ENCODE results near the gene CD63. TPM values are rescaled to one million over a fixed set of nuclear protein-coding genes. Genes with fewer than 3 reads are reported as not detected.

CD63 gene
- total RNA-seq, 1 experiment from 2014 or later, result 409 TPM

DNA sequence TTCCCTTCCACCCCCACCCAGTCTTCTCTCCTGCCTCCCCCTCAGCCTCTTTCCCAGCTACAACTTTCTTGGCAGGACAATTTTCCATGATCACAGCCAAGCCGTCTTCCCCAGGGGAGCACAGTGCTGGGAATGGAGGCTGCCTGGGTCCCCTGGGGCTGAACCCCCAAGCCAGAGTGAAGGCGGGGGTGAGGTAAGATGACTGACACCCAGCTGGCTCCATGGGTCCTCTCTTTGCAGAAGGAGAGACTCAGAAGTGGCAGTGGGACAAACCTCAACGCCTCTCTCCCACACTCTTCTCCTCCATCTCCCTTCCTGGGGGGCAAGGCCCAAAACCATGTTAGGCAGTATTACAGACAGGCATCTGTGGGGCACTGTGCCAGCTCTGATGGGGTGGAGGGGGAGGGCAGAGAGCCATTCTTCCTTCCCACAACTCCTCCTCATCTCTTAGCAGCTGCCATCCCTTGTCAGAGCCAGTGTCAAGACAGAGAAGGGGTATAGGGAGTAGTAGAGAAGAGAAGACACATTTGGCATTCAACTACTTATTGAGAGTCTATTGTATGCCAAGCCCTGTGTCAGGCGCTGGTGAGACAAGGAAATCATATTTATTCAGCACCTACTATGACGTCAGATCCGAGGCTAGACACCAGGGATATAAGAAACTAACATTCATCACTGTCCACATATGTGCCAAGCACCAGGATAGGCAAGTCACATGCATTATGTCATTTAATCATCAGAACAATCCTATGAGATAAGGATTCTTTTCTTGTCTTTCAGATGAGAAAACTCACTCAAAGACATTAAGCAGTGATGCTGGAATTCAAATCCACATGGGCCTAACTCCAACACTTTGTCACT, 24.7 kb downstream of the CD63 start:
- CTCF ChIA-PET, result interaction anchor here (0.5 to 3.7 kb wide), 6 partner anchors 15 to 47 kb away, joined by 3 to 66 read pairs (median 4); a partner anchor contains a TSS
- no peak overlapping the region for H3K27ac Mint-ChIP-seq
- TF ChIP-seq ZNF671 (CRISPR knock-in tag; IDR thresholded peaks at IDR 0.05) (no peak), JUN (CRISPR knock-in tag; IDR thresholded peaks at IDR 0.05) (no peak), ZNF232 (CRISPR knock-in tag; IDR thresholded peaks at IDR 0.05) (no peak), ZNF317 (CRISPR knock-in tag; IDR thresholded peaks at IDR 0.05; ENCODE audit: borderline replicate concordance, low read depth) (no peak), NR1H2 (CRISPR knock-in tag; IDR thresholded peaks at IDR 0.05) (no peak)
- TF ChIP-seq, protein P1, sequence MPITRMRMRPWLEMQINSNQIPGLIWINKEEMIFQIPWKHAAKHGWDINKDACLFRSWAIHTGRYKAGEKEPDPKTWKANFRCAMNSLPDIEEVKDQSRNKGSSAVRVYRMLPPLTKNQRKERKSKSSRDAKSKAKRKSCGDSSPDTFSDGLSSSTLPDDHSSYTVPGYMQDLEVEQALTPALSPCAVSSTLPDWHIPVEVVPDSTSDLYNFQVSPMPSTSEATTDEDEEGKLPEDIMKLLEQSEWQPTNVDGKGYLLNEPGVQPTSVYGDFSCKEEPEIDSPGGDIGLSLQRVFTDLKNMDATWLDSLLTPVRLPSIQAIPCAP (CRISPR knock-in tag; IDR thresholded peaks at IDR 0.05), result no peak
- TF ChIP-seq, protein P2, sequence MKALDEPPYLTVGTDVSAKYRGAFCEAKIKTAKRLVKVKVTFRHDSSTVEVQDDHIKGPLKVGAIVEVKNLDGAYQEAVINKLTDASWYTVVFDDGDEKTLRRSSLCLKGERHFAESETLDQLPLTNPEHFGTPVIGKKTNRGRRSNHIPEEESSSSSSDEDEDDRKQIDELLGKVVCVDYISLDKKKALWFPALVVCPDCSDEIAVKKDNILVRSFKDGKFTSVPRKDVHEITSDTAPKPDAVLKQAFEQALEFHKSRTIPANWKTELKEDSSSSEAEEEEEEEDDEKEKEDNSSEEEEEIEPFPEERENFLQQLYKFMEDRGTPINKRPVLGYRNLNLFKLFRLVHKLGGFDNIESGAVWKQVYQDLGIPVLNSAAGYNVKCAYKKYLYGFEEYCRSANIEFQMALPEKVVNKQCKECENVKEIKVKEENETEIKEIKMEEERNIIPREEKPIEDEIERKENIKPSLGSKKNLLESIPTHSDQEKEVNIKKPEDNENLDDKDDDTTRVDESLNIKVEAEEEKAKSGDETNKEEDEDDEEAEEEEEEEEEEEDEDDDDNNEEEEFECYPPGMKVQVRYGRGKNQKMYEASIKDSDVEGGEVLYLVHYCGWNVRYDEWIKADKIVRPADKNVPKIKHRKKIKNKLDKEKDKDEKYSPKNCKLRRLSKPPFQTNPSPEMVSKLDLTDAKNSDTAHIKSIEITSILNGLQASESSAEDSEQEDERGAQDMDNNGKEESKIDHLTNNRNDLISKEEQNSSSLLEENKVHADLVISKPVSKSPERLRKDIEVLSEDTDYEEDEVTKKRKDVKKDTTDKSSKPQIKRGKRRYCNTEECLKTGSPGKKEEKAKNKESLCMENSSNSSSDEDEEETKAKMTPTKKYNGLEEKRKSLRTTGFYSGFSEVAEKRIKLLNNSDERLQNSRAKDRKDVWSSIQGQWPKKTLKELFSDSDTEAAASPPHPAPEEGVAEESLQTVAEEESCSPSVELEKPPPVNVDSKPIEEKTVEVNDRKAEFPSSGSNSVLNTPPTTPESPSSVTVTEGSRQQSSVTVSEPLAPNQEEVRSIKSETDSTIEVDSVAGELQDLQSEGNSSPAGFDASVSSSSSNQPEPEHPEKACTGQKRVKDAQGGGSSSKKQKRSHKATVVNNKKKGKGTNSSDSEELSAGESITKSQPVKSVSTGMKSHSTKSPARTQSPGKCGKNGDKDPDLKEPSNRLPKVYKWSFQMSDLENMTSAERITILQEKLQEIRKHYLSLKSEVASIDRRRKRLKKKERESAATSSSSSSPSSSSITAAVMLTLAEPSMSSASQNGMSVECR (CRISPR knock-in tag; IDR thresholded peaks at IDR 0.05; ENCODE audit: borderline replicate concordance), result no peak
- TF ChIP-seq, protein P3, sequence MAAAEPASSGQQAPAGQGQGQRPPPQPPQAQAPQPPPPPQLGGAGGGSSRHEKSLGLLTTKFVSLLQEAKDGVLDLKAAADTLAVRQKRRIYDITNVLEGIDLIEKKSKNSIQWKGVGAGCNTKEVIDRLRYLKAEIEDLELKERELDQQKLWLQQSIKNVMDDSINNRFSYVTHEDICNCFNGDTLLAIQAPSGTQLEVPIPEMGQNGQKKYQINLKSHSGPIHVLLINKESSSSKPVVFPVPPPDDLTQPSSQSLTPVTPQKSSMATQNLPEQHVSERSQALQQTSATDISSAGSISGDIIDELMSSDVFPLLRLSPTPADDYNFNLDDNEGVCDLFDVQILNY (CRISPR knock-in tag; IDR thresholded peaks at IDR 0.05), result no peak
- TF ChIP-seq, protein P4, sequence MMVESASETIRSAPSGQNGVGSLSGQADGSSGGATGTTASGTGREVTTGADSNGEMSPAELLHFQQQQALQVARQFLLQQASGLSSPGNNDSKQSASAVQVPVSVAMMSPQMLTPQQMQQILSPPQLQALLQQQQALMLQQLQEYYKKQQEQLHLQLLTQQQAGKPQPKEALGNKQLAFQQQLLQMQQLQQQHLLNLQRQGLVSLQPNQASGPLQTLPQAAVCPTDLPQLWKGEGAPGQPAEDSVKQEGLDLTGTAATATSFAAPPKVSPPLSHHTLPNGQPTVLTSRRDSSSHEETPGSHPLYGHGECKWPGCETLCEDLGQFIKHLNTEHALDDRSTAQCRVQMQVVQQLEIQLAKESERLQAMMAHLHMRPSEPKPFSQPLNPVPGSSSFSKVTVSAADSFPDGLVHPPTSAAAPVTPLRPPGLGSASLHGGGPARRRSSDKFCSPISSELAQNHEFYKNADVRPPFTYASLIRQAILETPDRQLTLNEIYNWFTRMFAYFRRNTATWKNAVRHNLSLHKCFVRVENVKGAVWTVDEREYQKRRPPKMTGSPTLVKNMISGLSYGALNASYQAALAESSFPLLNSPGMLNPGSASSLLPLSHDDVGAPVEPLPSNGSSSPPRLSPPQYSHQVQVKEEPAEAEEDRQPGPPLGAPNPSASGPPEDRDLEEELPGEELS (CRISPR knock-in tag; IDR thresholded peaks at IDR 0.05), result no peak
- TF ChIP-seq, protein P5, sequence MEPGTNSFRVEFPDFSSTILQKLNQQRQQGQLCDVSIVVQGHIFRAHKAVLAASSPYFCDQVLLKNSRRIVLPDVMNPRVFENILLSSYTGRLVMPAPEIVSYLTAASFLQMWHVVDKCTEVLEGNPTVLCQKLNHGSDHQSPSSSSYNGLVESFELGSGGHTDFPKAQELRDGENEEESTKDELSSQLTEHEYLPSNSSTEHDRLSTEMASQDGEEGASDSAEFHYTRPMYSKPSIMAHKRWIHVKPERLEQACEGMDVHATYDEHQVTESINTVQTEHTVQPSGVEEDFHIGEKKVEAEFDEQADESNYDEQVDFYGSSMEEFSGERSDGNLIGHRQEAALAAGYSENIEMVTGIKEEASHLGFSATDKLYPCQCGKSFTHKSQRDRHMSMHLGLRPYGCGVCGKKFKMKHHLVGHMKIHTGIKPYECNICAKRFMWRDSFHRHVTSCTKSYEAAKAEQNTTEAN (CRISPR knock-in tag; IDR thresholded peaks at IDR 0.05), result no peak
- no peaks in the 10 kb centered on the region for H3K36me3 Mint-ChIP-seq
- POLR2A ChIA-PET, result no interaction called here
- no peaks in the 10 kb centered on the region for H3K9me3 Mint-ChIP-seq
- peaks cover 10% of the 10 kb centered on the region for H3K27me3 Mint-ChIP-seq (ENCODE audit: low read depth)
- no peak for ATAC-seq
- no peak for DNase-seq (ENCODE audit: low spot score)
- H3K4me3 Mint-ChIP-seq, result no peak overlapping the region
- peaks cover 30% of the 10 kb centered on the region for H3K4me1 Mint-ChIP-seq

DNA sequence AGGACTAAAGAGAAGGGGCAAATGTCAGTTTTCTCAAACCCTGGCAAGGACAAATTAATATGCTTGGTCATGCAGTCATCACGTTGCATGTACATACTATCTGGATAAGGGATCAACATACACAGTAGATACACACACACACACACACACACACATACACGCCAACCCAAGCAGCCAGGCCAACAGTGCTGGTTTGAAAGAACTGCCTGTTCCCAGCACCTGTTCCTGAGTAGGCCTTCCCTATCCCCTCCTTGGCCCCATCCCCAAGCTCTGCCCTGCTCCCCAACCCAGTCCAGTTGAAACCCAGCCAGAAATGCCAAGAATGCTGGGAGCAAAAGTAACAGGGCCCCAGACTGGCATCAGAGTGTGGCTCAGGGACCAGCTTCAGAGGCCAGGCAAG, 25.5 kb downstream of the CD63 start:
- no peak overlapping the region for H3K27ac Mint-ChIP-seq
- CTCF ChIA-PET, result interaction anchor here (1.3 kb wide), 1 partner anchor 34 kb away, joined by 4 read pairs; no protein-coding TSS in a partner anchor
- no peaks in the 10 kb centered on the region for H3K9me3 Mint-ChIP-seq
- no peaks in the 10 kb centered on the region for H3K36me3 Mint-ChIP-seq
- H3K27me3 Mint-ChIP-seq (ENCODE audit: low read depth), result peaks cover 8% of the 10 kb centered on the region
- no peak overlapping the region for H3K4me3 Mint-ChIP-seq
- no peak for DNase-seq (ENCODE audit: low spot score)
- H3K4me1 Mint-ChIP-seq, result peaks cover 23% of the 10 kb centered on the region
- POLR2A ChIA-PET, result no interaction called here
- no peak for ATAC-seq
- TF ChIP-seq, protein P3 (CRISPR knock-in tag; IDR thresholded peaks at IDR 0.05), result no peak
- TF ChIP-seq ZNF671 (CRISPR knock-in tag; IDR thresholded peaks at IDR 0.05) (no peak), NFYB (CRISPR knock-in tag; conservative IDR thresholded peaks at IDR 0.05; ENCODE audit: low read depth) (no peak), JAZF1 (CRISPR knock-in tag; IDR thresholded peaks at IDR 0.05) (no peak), ZNF416 (CRISPR knock-in tag; IDR thresholded peaks at IDR 0.05) (no peak), JUN (CRISPR knock-in tag; IDR thresholded peaks at IDR 0.05) (no peak), EMX1 (CRISPR knock-in tag; IDR thresholded peaks at IDR 0.05) (no peak), ELF4 (CRISPR knock-in tag; IDR thresholded peaks at IDR 0.05; ENCODE audit: low read depth) (no peak), MYBL2 (CRISPR knock-in tag; IDR thresholded peaks at IDR 0.05) (no peak), TP53 (CRISPR knock-in tag; IDR thresholded peaks at IDR 0.05) (no peak), TCF7 (CRISPR knock-in tag; IDR thresholded peaks at IDR 0.05; ENCODE audit: low read depth) (no peak)
- TF ChIP-seq, protein P2 (CRISPR knock-in tag; IDR thresholded peaks at IDR 0.05; ENCODE audit: borderline replicate concordance), result no peak

All from WTC11 (cell line).